RPMI7951 (cell line): Measurements from ENCODE around the gene RPL29. TPM values are rescaled to one million over a fixed set of nuclear protein-coding genes. Genes with fewer than 3 reads are reported as not detected.

Source experiments
- DNase-seq: peaks from one replicate; pipeline ENCODE4 v3.0.0-alpha.2; 2012; ENCODE audit warnings: low read depth
- total RNA-seq: library from RNA; depleted of rRNA; stranded (reverse); fragments of >200 nt; shearing (Covaris generic); gene quantifications from 2 replicates; pipeline ENCODE4 v1.2.3, GENCODE V29; 2014

Gene RPL29
- total RNA-seq, 1 experiment from 2014 or later = 1,313 TPM

- DNase-seq = no peak
These were observed 12.0 kb downstream of the RPL29 start for GRCh38 chr3:51983578-51984268.

- DNase-seq = peak; percentile 88
These were observed 12.7 kb downstream of the RPL29 start, which contains the start of gene ACY1 for GRCh38 chr3:51982838-51983577. TSS of gene ACY1 (plus strand) at chr3:51983535. CDS start at chr3:51984065, 530 bp downstream.

- DNase-seq = no peak
These were observed 13.3 kb downstream of the RPL29 start for GRCh38 chr3:51982352-51982837.

- DNase-seq = no peak
These were observed 15.4 kb downstream of the RPL29 start for GRCh38 chr3:51980253-51980652.

- no peak for DNase-seq
These were observed 17.6 kb downstream of the RPL29 start for GRCh38 chr3:51978143-51978502.

GRCh38 chr3:51977446-51978142 lies 18.1 kb downstream of the RPL29 start:
- DNase-seq = no peak

GRCh38 chr3:51975852-51976549 lies 19.7 kb downstream of the RPL29 start:
- DNase-seq = peak; percentile 53

GRCh38 chr3:51974963-51975851 lies 20.5 kb downstream of the RPL29 start, which contains the start of gene ABHD14A:
TSS of gene ABHD14A (plus strand) at chr3:51975064. CDS start at chr3:51975136, 72 bp downstream.
- DNase-seq = peak; percentile 72

- DNase-seq = peak; percentile 44
These were observed 21.3 kb downstream of the RPL29 start for GRCh38 chr3:51974277-51974962.

- no peak for DNase-seq
These were observed 24.3 kb downstream of the RPL29 start for GRCh38 chr3:51971350-51971749.

- DNase-seq = no peak
These were observed 24.9 kb downstream of the RPL29 start for GRCh38 chr3:51970606-51971300.

GRCh38 chr3:51969841-51970240 lies 25.9 kb downstream of the RPL29 start:
- DNase-seq = no peak

GRCh38 chr3:51968883-51969678 lies 26.6 kb downstream of the RPL29 start:
- DNase-seq = no peak

GRCh38 chr3:51968170-51968775 lies 27.4 kb downstream of the RPL29 start:
- DNase-seq = peak; percentile 33

GRCh38 chr3:51967384-51968169 lies 28.1 kb downstream of the RPL29 start, which contains the start of gene PCBP4:
TSS of gene PCBP4 (minus strand) at chr3:51967454. CDS start at chr3:51961240, 6,214 bp downstream.
- peak; percentile 68 for DNase-seq

GRCh38 chr3:51966922-51967383 lies 28.7 kb downstream of the RPL29 start:
- DNase-seq = no peak

GRCh38 chr3:51966486-51966885 lies 29.2 kb downstream of the RPL29 start:
- no peak for DNase-seq
